ENCODE results near the gene HS6ST2.

- no peak for TF ChIP-seq EZH2phosphoT487 (IDR thresholded peaks at IDR 0.05; ENCODE audit: insufficient read depth, low read depth)
- TF ChIP-seq EZH2 (IDR thresholded peaks at IDR 0.05; ENCODE audit: insufficient read depth, poor library complexity, severe bottlenecking) = no peak
These were observed 264.0 kb downstream of the HS6ST2 start for GRCh38 chrX:132694382-132694781.
